SK-N-SH (cell line): ENCODE results near the gene RBM20. TPM values are rescaled to one million over a fixed set of nuclear protein-coding genes. Genes with fewer than 3 reads are reported as not detected.

Source experiments
- CTCF ChIA-PET: fragments of 300-600, 350-600 bp; formaldehyde crosslinking; extraction: SDS; loops from one replicate; lab custom pipeline; 2021; lab: Yijun Ruan, JAX
- POLR2A ChIA-PET: fragments of 350-600 bp; sonication (Branson Sonifier 250); formaldehyde crosslinking; extraction: SDS; loops from one replicate; lab custom pipeline; 2020; ENCODE audit warnings: antibody characterized with exemption, inconsistent platforms; lab: Yijun Ruan, JAX
- DNase-seq: peaks from one replicate; pipeline ENCODE4 v3.0.0; 2012
- H2AFZ ChIP-seq: fragments of 200-600 bp; sonication (generic); 2 replicates; pipeline ENCODE4 v1.8.1; 2016; ENCODE audit warnings: antibody characterized with exemption, mild to moderate bottlenecking, low read depth
- H3F3A ChIP-seq: fragments of 200-600 bp; sonication (generic); replicated peaks from 2 replicates; pipeline ENCODE3; 2016; ENCODE audit warnings: antibody characterized with exemption, mild to moderate bottlenecking; ENCODE audit not compliant: insufficient read depth
- H3K27ac ChIP-seq, 2 experiments: fragments of 200-500 bp in 1 of 2; fragments of 200-600 bp in 1 of 2; sonication (Bioruptor generic) in 1 of 2; sonication (generic), shearing (Covaris generic) in 1 of 2; 2 replicates each; pipeline versions ENCODE4 v1.5.1 to v1.6.1; 2014 to 2016; ENCODE audit warnings: low read depth in 2 of 2, inconsistent platforms in 1 of 2, low read length in 1 of 2, mild to moderate bottlenecking in 1 of 2, mixed read lengths in 1 of 2
- H3K27me3 ChIP-seq: fragments of 200-600 bp; sonication (generic), shearing (Covaris generic); 2 replicates; pipeline ENCODE4 v1.6.1; 2016; ENCODE audit warnings: mixed run types; ENCODE audit not compliant: insufficient read depth
- H3K36me3 ChIP-seq, 2 experiments: fragments of 200-500 bp in 1 of 2; fragments of 200-600 bp in 1 of 2; sonication (Bioruptor generic) in 1 of 2; sonication (generic) in 1 of 2; replicated peaks in 1 of 2; 2 replicates each; pipeline versions ENCODE3 to v1.5.1; 2014 to 2016; ENCODE audit warnings: low read length in 1 of 2, mild to moderate bottlenecking in 1 of 2; ENCODE audit not compliant: insufficient read depth in 2 of 2, control insufficient read depth in 1 of 2
- H3K4me1 ChIP-seq, 2 experiments: fragments of 200-500 bp in 1 of 2; fragments of 200-600 bp in 1 of 2; sonication (Bioruptor generic) in 1 of 2; sonication (generic), shearing (Covaris generic) in 1 of 2; 2 replicates each; pipeline versions ENCODE4 v1.5.1 to v1.6.1; 2014 to 2016; ENCODE audit warnings: low read depth in 1 of 2, low read length in 1 of 2, mixed run types in 1 of 2; ENCODE audit not compliant: insufficient read depth in 2 of 2, control insufficient read depth in 1 of 2
- H3K4me2 ChIP-seq: fragments of 200-600 bp; sonication (generic), shearing (Covaris generic); 2 replicates; pipeline ENCODE4 v1.6.1; 2017; ENCODE audit warnings: mixed run types
- H3K4me3 ChIP-seq, 2 experiments: fragments of 200-500 bp in 1 of 2; fragments of 200-600 bp in 1 of 2; sonication (Bioruptor generic) in 1 of 2; sonication (generic), shearing (Covaris generic) in 1 of 2; 2 replicates each; pipeline versions ENCODE4 v1.5.1 to v1.8.1; 2014 to 2016; ENCODE audit warnings: low read depth in 2 of 2, inconsistent platforms in 1 of 2, low read length in 1 of 2, mild to moderate bottlenecking in 1 of 2, mixed read lengths in 1 of 2, moderate library complexity in 1 of 2
- H3K79me2 ChIP-seq: fragments of 200-600 bp; sonication (generic); 2 replicates; pipeline ENCODE4 v1.8.1; 2017; ENCODE audit warnings: mild to moderate bottlenecking; ENCODE audit not compliant: insufficient read depth
- H3K9ac ChIP-seq: fragments of 200-600 bp; sonication (generic); 2 replicates; pipeline ENCODE4 v1.6.1; 2017; ENCODE audit warnings: mixed run types
- H3K9me2 ChIP-seq: fragments of 200-600 bp; sonication (generic); 2 replicates; pipeline ENCODE4 v1.6.1; 2017; ENCODE audit warnings: mixed run types
- H3K9me3 ChIP-seq: fragments of 200-600 bp; sonication (generic); 2 replicates; pipeline ENCODE4 v1.6.1; 2017; ENCODE audit warnings: mixed run types, mild to moderate bottlenecking, moderate library complexity
- H4K20me1 ChIP-seq: fragments of 200-600 bp; sonication (generic); 2 replicates; pipeline ENCODE4 v1.6.1; 2017; ENCODE audit warnings: mild to moderate bottlenecking, mixed run types; ENCODE audit not compliant: insufficient read depth
- ELF1 ChIP-seq: IDR thresholded peaks from 2 replicates; pipeline ENCODE4 v1.4.0; 2012
- EZH2phosphoT487 ChIP-seq: fragments of 200-600 bp; sonication (generic); IDR thresholded peaks from 2 replicates; pipeline ENCODE4 v1.6.1; 2017; ENCODE audit warnings: low read depth, mixed run types, mild to moderate bottlenecking, antibody characterized with exemption, moderate library complexity, borderline replicate concordance
- FOXJ3 ChIP-seq: sonication (generic); formaldehyde crosslinking; IDR thresholded peaks from 2 replicates; pipeline ENCODE4 v1.5.1; 2020; ENCODE audit warnings: mild to moderate bottlenecking, missing genetic modification reagents
- FOXM1 ChIP-seq: IDR thresholded peaks from 2 replicates; pipeline ENCODE4 v1.4.0; 2012; ENCODE audit warnings: low read depth, mild to moderate bottlenecking
- GABPA ChIP-seq: IDR thresholded peaks from 2 replicates; pipeline ENCODE4 v1.4.0; 2012; ENCODE audit warnings: low read depth, mild to moderate bottlenecking
- GATA2 ChIP-seq: sonication (generic); formaldehyde crosslinking; IDR thresholded peaks from 2 replicates; pipeline ENCODE4 v1.5.0; 2020; ENCODE audit warnings: mild to moderate bottlenecking, missing genetic modification reagents
- JUND ChIP-seq: IDR thresholded peaks from 2 replicates; pipeline ENCODE4 v1.4.0; 2012
- MAX ChIP-seq: IDR thresholded peaks from 2 replicates; pipeline ENCODE4 v1.4.0; 2012; ENCODE audit warnings: low read depth
- MXI1 ChIP-seq: IDR thresholded peaks from 2 replicates; pipeline ENCODE4 v1.6.1; 2012; ENCODE audit warnings: mild to moderate bottlenecking, low read depth, low read length, improper control_type of control experiment
- NFIC ChIP-seq: IDR thresholded peaks from 2 replicates; pipeline ENCODE4 v1.4.0; 2012; ENCODE audit warnings: borderline replicate concordance
- NRF1 ChIP-seq: IDR thresholded peaks from 2 replicates; pipeline ENCODE4 v1.6.1; 2012; ENCODE audit warnings: low read depth, mild to moderate bottlenecking, low read length
- POLR2AphosphoS5 ChIP-seq: IDR thresholded peaks from 2 replicates; pipeline ENCODE4 v1.6.1; 2012; ENCODE audit warnings: low read depth, low read length
- RAD21 ChIP-seq: IDR thresholded peaks from 2 replicates; pipeline ENCODE4 v1.6.1; 2012; ENCODE audit warnings: mild to moderate bottlenecking, low read length
- RCOR1 ChIP-seq: fragments of 150-350 bp; IDR thresholded peaks from 2 replicates; pipeline ENCODE4 v1.6.1; 2017; ENCODE audit warnings: antibody characterized with exemption, low read length
- SIN3A ChIP-seq: IDR thresholded peaks from 2 replicates; pipeline ENCODE4 v1.6.1; 2012; ENCODE audit warnings: low read depth, mild to moderate bottlenecking, low read length, moderate library complexity, borderline replicate concordance
- TEAD4 ChIP-seq: IDR thresholded peaks from 2 replicates; pipeline ENCODE4 v1.4.0; 2012; ENCODE audit warnings: mild to moderate bottlenecking, borderline replicate concordance; ENCODE audit not compliant: insufficient read depth
- YY1 ChIP-seq: IDR thresholded peaks from 2 replicates; pipeline ENCODE4 v1.4.0; 2012; ENCODE audit warnings: low read depth, mild to moderate bottlenecking
- WGBS: methylation state at CpG from one replicate; pipeline ENCODE4 v1.1.6; 2017; ENCODE audit warnings: low lambda C conversion rate; 5-methylcytosine and 5-hydroxymethylcytosine counted together
- polyA plus RNA-seq, 3 experiments: library from polyadenylated mRNA; depleted of rRNA; stranded (reverse); fragments of >200 nt; gene quantifications; 2 replicates each; pipeline ENCODE4 v1.2.3, GENCODE V29; 2012
- TF ChIP-seq, protein P1 (sequence below): fragments of 150-350 bp; IDR thresholded peaks from 2 replicates; pipeline ENCODE4 v1.6.1; 2016; ENCODE audit warnings: mild to moderate bottlenecking, low read depth, low read length
- TF ChIP-seq, protein P2 (sequence below): fragments of 150-350 bp; IDR thresholded peaks from 2 replicates; pipeline ENCODE4 v1.6.1; 2017; ENCODE audit warnings: antibody characterized with exemption, low read length, low read depth, borderline replicate concordance

RBM20 gene
- polyA plus RNA-seq, 1 of the 3 experiments (the other 2 are of a cell fraction) = 0.64 TPM

DNA sequence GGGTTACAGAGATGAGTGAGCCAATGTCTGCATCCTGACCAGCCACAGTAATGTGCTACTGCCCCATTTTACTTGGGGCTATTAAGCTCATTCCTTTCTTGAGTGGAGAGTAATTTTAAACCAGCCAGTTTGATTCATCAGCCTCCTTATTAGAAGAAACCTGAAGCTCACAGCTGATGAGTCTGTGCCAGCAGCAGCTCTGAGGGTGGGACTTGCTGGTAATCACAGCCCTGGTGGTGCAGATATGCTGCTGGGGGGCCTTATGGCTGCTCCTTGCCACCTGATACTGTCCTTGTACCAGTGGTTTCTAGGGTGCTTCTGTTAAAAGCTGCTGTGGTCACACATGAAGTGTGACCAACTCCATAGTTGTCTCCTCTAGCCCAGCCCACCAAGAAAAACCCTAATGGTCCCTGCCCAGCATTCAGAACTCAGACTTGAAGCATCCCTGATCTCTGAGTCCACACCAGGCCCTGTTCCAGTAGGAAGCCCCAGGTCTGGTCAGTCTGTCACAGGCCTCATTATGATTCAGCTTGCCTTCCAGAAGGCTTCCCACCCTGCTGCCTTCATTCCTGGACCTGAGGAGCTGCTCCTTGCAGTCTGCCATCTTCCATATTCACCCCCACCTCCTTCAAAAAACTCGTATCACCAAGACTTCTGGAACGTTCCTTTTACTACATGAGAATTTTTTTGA, 28.9 kb upstream of the RBM20 start:
- no peak for DNase-seq
- no peak for TF ChIP-seq RAD21
- no peak for TF ChIP-seq GATA2
- no peak for TF ChIP-seq GABPA
- TF ChIP-seq MAX = no peak
- TF ChIP-seq POLR2AphosphoS5 = no peak
- no peak for TF ChIP-seq MXI1
- TF ChIP-seq, protein P1, sequence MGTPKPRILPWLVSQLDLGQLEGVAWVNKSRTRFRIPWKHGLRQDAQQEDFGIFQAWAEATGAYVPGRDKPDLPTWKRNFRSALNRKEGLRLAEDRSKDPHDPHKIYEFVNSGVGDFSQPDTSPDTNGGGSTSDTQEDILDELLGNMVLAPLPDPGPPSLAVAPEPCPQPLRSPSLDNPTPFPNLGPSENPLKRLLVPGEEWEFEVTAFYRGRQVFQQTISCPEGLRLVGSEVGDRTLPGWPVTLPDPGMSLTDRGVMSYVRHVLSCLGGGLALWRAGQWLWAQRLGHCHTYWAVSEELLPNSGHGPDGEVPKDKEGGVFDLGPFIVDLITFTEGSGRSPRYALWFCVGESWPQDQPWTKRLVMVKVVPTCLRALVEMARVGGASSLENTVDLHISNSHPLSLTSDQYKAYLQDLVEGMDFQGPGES = no peak
- no peak for TF ChIP-seq YY1
- no peak for TF ChIP-seq RCOR1
- TF ChIP-seq EZH2phosphoT487 = no peak
- TF ChIP-seq FOXM1 = no peak
- no peak for TF ChIP-seq NRF1
- TF ChIP-seq, protein P2, sequence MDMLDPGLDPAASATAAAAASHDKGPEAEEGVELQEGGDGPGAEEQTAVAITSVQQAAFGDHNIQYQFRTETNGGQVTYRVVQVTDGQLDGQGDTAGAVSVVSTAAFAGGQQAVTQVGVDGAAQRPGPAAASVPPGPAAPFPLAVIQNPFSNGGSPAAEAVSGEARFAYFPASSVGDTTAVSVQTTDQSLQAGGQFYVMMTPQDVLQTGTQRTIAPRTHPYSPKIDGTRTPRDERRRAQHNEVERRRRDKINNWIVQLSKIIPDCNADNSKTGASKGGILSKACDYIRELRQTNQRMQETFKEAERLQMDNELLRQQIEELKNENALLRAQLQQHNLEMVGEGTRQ = no peak
- TF ChIP-seq TEAD4 = no peak
- TF ChIP-seq FOXJ3 (CRISPR knock-in tag) = no peak
- TF ChIP-seq SIN3A = no peak
- no peak for TF ChIP-seq JUND
- TF ChIP-seq NFIC = no peak
- TF ChIP-seq ELF1 = no peak
- Histone ChIP-seq H3F3A (no peaks in the 10 kb centered on the region), H3K4me1 (peaks cover 0 to 3% of the 10 kb centered on the region in 2 experiments; a peak in 2 of 4 replicates), H3K9ac (no peak overlapping the region), H4K20me1 (no peaks in the 10 kb centered on the region), H2AFZ (no peak overlapping the region), H3K27ac (no peak overlapping the region), H3K9me3 (no peaks in the 10 kb centered on the region), H3K79me2 (no peaks in the 10 kb centered on the region), H3K4me2 (no peak overlapping the region), H3K9me2 (no peaks in the 10 kb centered on the region), H3K4me3 (no peak overlapping the region), H3K27me3 (no peaks in the 10 kb centered on the region), H3K36me3 (no peaks in the 10 kb centered on the region)
- POLR2A ChIA-PET = interaction anchor here (1.7 kb wide), 1 partner anchor 29 kb away, joined by 5 read pairs; the partner anchor contains the start of gene RBM20
- WGBS = 38% methylated on average over 2 of the region's 2 CpGs
- CTCF ChIA-PET = interaction anchor here (1.1 to 3.6 kb wide), 7 partner anchors 11 to 279 kb away, joined by 3 to 12 read pairs (median 5); no protein-coding TSS in a partner anchor
